Neutrophil (primary cell): ENCODE results near the gene ABLIM2.

ENCODE experiments used
- H3K27ac ChIP-seq: fragments of 200-600 bp; sonication (generic); 2 replicates; pipeline ENCODE4 v1.5.1; 2016; ENCODE audit warnings: mild to moderate bottlenecking, moderate library complexity
- H3K27me3 ChIP-seq: fragments of 200-600 bp; sonication (generic); 2 replicates; pipeline ENCODE4 v1.6.0; 2016; ENCODE audit warnings: mild to moderate bottlenecking
- H3K36me3 ChIP-seq: fragments of 200-600 bp; sonication (generic); 2 replicates; pipeline ENCODE4 v1.5.1; 2017
- H3K4me1 ChIP-seq, 2 experiments: fragments of 200-600 bp in 1 of 2; sonication (generic) in 1 of 2; 1 replicate in 1 of 2; 2 replicates in 1 of 2; pipeline versions ENCODE4 v1.5.1 to v1.6.1; 2013 to 2016; ENCODE audit warnings: low read depth in 1 of 2, low read length in 1 of 2, mild to moderate bottlenecking in 1 of 2, moderate library complexity in 1 of 2; ENCODE audit not compliant: control insufficient read depth in 1 of 2, insufficient read depth in 1 of 2
- H3K4me3 ChIP-seq, 2 experiments: fragments of 200-600 bp in 1 of 2; sonication (generic) in 1 of 2; 1 replicate in 1 of 2; 2 replicates in 1 of 2; pipeline ENCODE4 v1.5.1; 2013 to 2016; ENCODE audit warnings: low read depth in 1 of 2, low read length in 1 of 2, mild to moderate bottlenecking in 1 of 2, moderate library complexity in 1 of 2
- H3K9me3 ChIP-seq: fragments of 200-600 bp; sonication (generic); 2 replicates; pipeline ENCODE4 v1.5.1; 2016
- CTCF ChIP-seq: fragments of 200-600 bp; sonication (generic); IDR thresholded peaks from 2 replicates; pipeline ENCODE4 v1.5.1; 2016; ENCODE audit warnings: antibody characterized with exemption

ABLIM2 gene

GRCh38 chr4:8195841-8196458 is 37.3 kb upstream of the ABLIM2 start:
- Histone ChIP-seq H3K4me3 (no peak overlapping the region), H3K27ac (no peak overlapping the region), H3K27me3 (peaks cover 83% of the 10 kb centered on the region), H3K36me3 (no peaks in the 10 kb centered on the region), H3K4me1 (peaks cover 32% of the 10 kb centered on the region in 2 experiments), H3K9me3 (no peaks in the 10 kb centered on the region)
- TF ChIP-seq CTCF: no peak

GRCh38 chr4:8195431-8195830 is 36.8 kb upstream of the ABLIM2 start:
- Histone ChIP-seq H3K36me3 (no peaks in the 10 kb centered on the region), H3K9me3 (no peaks in the 10 kb centered on the region), H3K4me1 (peaks cover 27 to 30% of the 10 kb centered on the region in 2 experiments), H3K27me3 (peaks cover 83% of the 10 kb centered on the region), H3K4me3 (no peak overlapping the region), H3K27ac (no peak overlapping the region)
- no peak for TF ChIP-seq CTCF

GRCh38 chr4:8194306-8195242 is 36.0 kb upstream of the ABLIM2 start:
- Histone ChIP-seq H3K27me3 (peaks cover 83% of the 10 kb centered on the region), H3K9me3 (no peaks in the 10 kb centered on the region), H3K36me3 (no peaks in the 10 kb centered on the region), H3K4me1 (peaks cover 18 to 21% of the 10 kb centered on the region in 2 experiments), H3K27ac (no peak overlapping the region), H3K4me3 (no peak overlapping the region)
- TF ChIP-seq CTCF: no peak

GRCh38 chr4:8192748-8193738 is 34.4 kb upstream of the ABLIM2 start:
- Histone ChIP-seq H3K4me3 (no peak overlapping the region), H3K4me1 (peaks cover 3 to 9% of the 10 kb centered on the region in 2 experiments), H3K27ac (no peak overlapping the region), H3K9me3 (no peaks in the 10 kb centered on the region), H3K36me3 (no peaks in the 10 kb centered on the region), H3K27me3 (peaks cover 89% of the 10 kb centered on the region)
- TF ChIP-seq CTCF: no peak

GRCh38 chr4:8191136-8191747 is 32.6 kb upstream of the ABLIM2 start:
- Histone ChIP-seq H3K27me3 (peaks cover 78% of the 10 kb centered on the region), H3K27ac (no peak overlapping the region)

More at GRCh38 chr4:8191136-8191747, 32.6 kb upstream of the ABLIM2 start:
- Histone ChIP-seq H3K9me3 (no peaks in the 10 kb centered on the region), H3K4me1 (peaks cover 3 to 9% of the 10 kb centered on the region in 2 experiments), H3K4me3 (no peak overlapping the region), H3K36me3 (no peaks in the 10 kb centered on the region)
- TF ChIP-seq CTCF: no peak
